Body of pancreas (tissue), 4 donors: ENCODE results near the gene TMEM266. TPM values are rescaled to one million over a fixed set of nuclear protein-coding genes. Genes with fewer than 3 reads are reported as not detected.

Experiments used
- ATAC-seq: fragments of 150-250 bp; one replicate; pipeline ENCODE4 v1.9.1; 2016
- DNase-seq, 4 donors: peaks; one replicate each; pipeline ENCODE4 v3.0.0-alpha.2; 2019
- H3K27ac ChIP-seq, 4 donors: fragments of 200-600 bp; sonication (generic); 1 replicate in 3 of 4; 2 replicates in 1 of 4; pipeline versions ENCODE4 v1.5.1 to v1.6.1; 2016 to 2019; ENCODE audit warnings: mild to moderate bottlenecking in 1 of 4, mixed read lengths in 1 of 4, moderate library complexity in 1 of 4
- H3K27me3 ChIP-seq, 2 donors: fragments of 200-600 bp; sonication (generic); one replicate each; pipeline ENCODE4 v1.6.0; 2016; ENCODE audit warnings: mild to moderate bottlenecking in 1 of 2
- H3K36me3 ChIP-seq, 2 donors: fragments of 200-600 bp; sonication (generic); replicated peaks in 1 of 2; 2 replicates each; pipeline ENCODE4 v1.5.1; 2016; ENCODE audit warnings: low read depth in 2 of 2; ENCODE audit not compliant: insufficient read depth in 1 of 2
- H3K4me1 ChIP-seq: fragments of 200-600 bp; sonication (generic); one replicate; pipeline ENCODE4 v1.6.0; 2016
- H3K4me3 ChIP-seq, 2 donors: fragments of 200-600 bp; sonication (generic); 1 replicate in 1 of 2; 2 replicates in 1 of 2; pipeline ENCODE4 v1.5.1; 2016 to 2019
- H3K9me3 ChIP-seq, 3 donors: fragments of 200-600 bp; sonication (generic); 1 replicate in 2 of 3; 2 replicates in 1 of 3; pipeline ENCODE4 v1.5.1; 2016
- CTCF ChIP-seq, 7 experiments: fragments of 450-650 bp in 4 of 7; fragments of 200-600 bp in 3 of 7; sonication (generic) in 3 of 7; IDR thresholded peaks; one replicate each; pipeline ENCODE4 v1.5.1; 2016 to 2019; ENCODE audit warnings: antibody characterized with exemption in 7 of 7
- POLR2A ChIP-seq, 3 donors: fragments of 450-650 bp; IDR thresholded peaks; one replicate each; pipeline ENCODE4 v1.6.1; 2016; ENCODE audit warnings: antibody characterized with exemption in 3 of 3, mild to moderate bottlenecking in 2 of 3
- WGBS, 2 donors: methylation state at CpG; one replicate each; pipeline ENCODE4 v1.1.5; 2017; 5-methylcytosine and 5-hydroxymethylcytosine counted together
- intact Hi-C: fragments of 100-400 bp; cut with DNase I; formaldehyde crosslinking; loops from one replicate; pipeline ENCODE4 v1.15.1; 2023
- total RNA-seq, 2 donors: library from RNA; depleted of rRNA; stranded (reverse); fragments of >200 nt; gene quantifications; one replicate each; pipeline ENCODE4 v1.1.0, GENCODE V29; 2016

TMEM266 gene
- total RNA-seq, 2 donors from 2014 or later, result 0.66 to 9.1 TPM

- Histone ChIP-seq H3K9me3 (no peaks in the 10 kb centered on the region), H3K4me3 (no peak overlapping the region), H3K36me3 (no peaks in the 10 kb centered on the region), H3K4me1 (peaks cover 16% of the 10 kb centered on the region), H3K27me3 (peaks cover 0 to 1% of the 10 kb centered on the region in 2 donors), H3K27ac (no peak overlapping the region)
- intact Hi-C loops, result no loop called here
- DNase-seq (no peak), ATAC-seq (no peak)
- 76 to 81% methylated on average over 5 of the region's 5 CpGs for WGBS, 2 donors
- TF ChIP-seq POLR2A (IDR thresholded peaks at IDR 0.05), result no peak
- TF ChIP-seq CTCF (IDR thresholded peaks at IDR 0.05), result no peak
Measured at GRCh38 chr15:76065793-76066192, 6.0 kb downstream of the TMEM266 start.

GRCh38 chr15:76070192-76070591 lies 10.4 kb downstream of the TMEM266 start:
- intact Hi-C loops, result no loop called here
- DNase-seq (no peak), ATAC-seq (no peak)
- Histone ChIP-seq H3K4me1 (peaks cover 8% of the 10 kb centered on the region), H3K4me3 (no peak overlapping the region), H3K36me3 (no peaks in the 10 kb centered on the region), H3K27me3 (no peaks in the 10 kb centered on the region), H3K9me3 (no peaks in the 10 kb centered on the region), H3K27ac (no peak overlapping the region)
- TF ChIP-seq CTCF (IDR thresholded peaks at IDR 0.05) (no peak), POLR2A (IDR thresholded peaks at IDR 0.05) (no peak)

- Histone ChIP-seq H3K9me3 (no peaks in the 10 kb centered on the region), H3K27ac (no peak overlapping the region), H3K36me3 (no peaks in the 10 kb centered on the region), H3K4me3 (no peak overlapping the region), H3K4me1 (peaks cover 6% of the 10 kb centered on the region), H3K27me3 (no peaks in the 10 kb centered on the region)
- TF ChIP-seq POLR2A (IDR thresholded peaks at IDR 0.05) (no peak), CTCF (IDR thresholded peaks at IDR 0.05) (no peak)
- DNase-seq, result no peak
- intact Hi-C loops, result no loop called here
- WGBS, 2 donors, result 85% methylated on average over 4 of the region's 4 CpGs
- no peak for ATAC-seq
Measured at GRCh38 chr15:76070921-76071635, 11.3 kb downstream of the TMEM266 start.

- H3K4me1 ChIP-seq, result no peaks in the 10 kb centered on the region
- no peak overlapping the region for H3K4me3 ChIP-seq
- ATAC-seq (no peak), DNase-seq (no peak)
- WGBS, 2 donors, result 72 to 75% methylated on average over 7 of the region's 7 CpGs
- no peak overlapping the region for H3K27ac ChIP-seq
- H3K36me3 ChIP-seq, result no peaks in the 10 kb centered on the region
- H3K9me3 ChIP-seq, result no peaks in the 10 kb centered on the region
- intact Hi-C loops, result no loop called here
- H3K27me3 ChIP-seq, result no peaks in the 10 kb centered on the region
- TF ChIP-seq CTCF (IDR thresholded peaks at IDR 0.05) (no peak), POLR2A (IDR thresholded peaks at IDR 0.05) (no peak)
Measured at GRCh38 chr15:76071806-76072205, 12.0 kb downstream of the TMEM266 start.

GRCh38 chr15:76073554-76073953 lies 13.8 kb downstream of the TMEM266 start:
- no peaks in the 10 kb centered on the region for H3K9me3 ChIP-seq
- H3K4me3 ChIP-seq, result no peak overlapping the region
- intact Hi-C loops, result no loop called here
- DNase-seq (no peak), ATAC-seq (no peak)
- H3K27me3 ChIP-seq, result no peaks in the 10 kb centered on the region
- no peak overlapping the region for H3K27ac ChIP-seq
- no peaks in the 10 kb centered on the region for H3K36me3 ChIP-seq
- 77 to 83% methylated on average over 2 of the region's 2 CpGs for WGBS, 2 donors
- no peaks in the 10 kb centered on the region for H3K4me1 ChIP-seq
- no peak for TF ChIP-seq CTCF (IDR thresholded peaks at IDR 0.05)
- TF ChIP-seq POLR2A (IDR thresholded peaks at IDR 0.05), result no peak
